Breast epithelium (tissue), 4 donors: ENCODE results near the gene MYL7. TPM values are rescaled to one million over a fixed set of nuclear protein-coding genes. Genes with fewer than 3 reads are reported as not detected.

ENCODE experiments used
- DNase-seq, 2 donors: peaks; one replicate each; pipeline ENCODE4 v3.0.0-alpha.2; 2019; ENCODE audit warnings: low spot score in 2 of 2
- H3K27ac ChIP-seq, 2 donors: fragments of 200-600 bp; sonication (generic) in 1 of 2; one replicate each; pipeline ENCODE4 v1.5.1; 2016 to 2019; ENCODE audit warnings: mild to moderate bottlenecking in 1 of 2
- H3K27me3 ChIP-seq, 2 donors: fragments of 200-600 bp; sonication (generic) in 1 of 2; one replicate each; pipeline versions ENCODE4 v1.5.1 to v1.6.0; 2017 to 2019; ENCODE audit warnings: control low read depth in 1 of 2, mild to moderate bottlenecking in 1 of 2
- H3K36me3 ChIP-seq: fragments of 200-600 bp; one replicate; pipeline ENCODE4 v1.5.1; 2019
- H3K4me1 ChIP-seq, 2 donors: fragments of 200-600 bp; sonication (generic); one replicate each; pipeline ENCODE4 v1.5.1; 2016 to 2019; ENCODE audit warnings: control low read depth in 1 of 2
- H3K4me3 ChIP-seq, 3 donors: fragments of 200-600 bp; sonication (generic); 1 replicate in 2 of 3; 2 replicates in 1 of 3; pipeline ENCODE4 v1.5.1; 2016 to 2019; ENCODE audit warnings: mild to moderate bottlenecking in 3 of 3, moderate library complexity in 2 of 3
- H3K9me3 ChIP-seq, 2 donors: fragments of 200-600 bp; sonication (generic) in 1 of 2; one replicate each; pipeline ENCODE4 v1.5.1; 2016 to 2019; ENCODE audit warnings: control low read depth in 1 of 2
- CTCF ChIP-seq, 3 donors: fragments of 450-650 bp; IDR thresholded peaks; one replicate each; pipeline ENCODE4 v1.5.1; 2016 to 2017; ENCODE audit warnings: antibody characterized with exemption in 3 of 3, mild to moderate bottlenecking in 3 of 3, moderate library complexity in 3 of 3
- POLR2A ChIP-seq: fragments of 450-650 bp; IDR thresholded peaks from one replicate; pipeline ENCODE4 v1.6.1; 2016; ENCODE audit warnings: antibody characterized with exemption, mild to moderate bottlenecking, moderate library complexity
- POLR2AphosphoS5 ChIP-seq, 3 donors: sonication (generic); formaldehyde crosslinking; IDR thresholded peaks; one replicate each; pipeline ENCODE4 v1.6.1; 2017; ENCODE audit warnings: antibody characterized with exemption in 3 of 3
- intact Hi-C: fragments of 100-400 bp; cut with DNase I; formaldehyde crosslinking; loops from one replicate; pipeline ENCODE4 v1.15.1; 2023; ENCODE audit warnings: low total_unique reads
- total RNA-seq, 3 donors: library from RNA; depleted of rRNA; stranded (reverse); fragments of >200 nt; gene quantifications; one replicate each; pipeline ENCODE4 v1.1.0, GENCODE V29; 2016

MYL7 gene
- total RNA-seq, 3 donors from 2014 or later, result 0.73 TPM; not detected in 2

- H3K4me1 ChIP-seq, result no peaks in the 10 kb centered on the region
- no peaks in the 10 kb centered on the region for H3K9me3 ChIP-seq
- H3K27me3 ChIP-seq, result no peaks in the 10 kb centered on the region
- H3K4me3 ChIP-seq, result no peak overlapping the region
- DNase-seq, result peak in 1 of 2 donors; percentile 46
- TF ChIP-seq POLR2A (no peak), CTCF (IDR thresholded peaks at IDR 0.05) (no peak), POLR2AphosphoS5 (IDR thresholded peaks at IDR 0.05) (no peak)
- H3K36me3 ChIP-seq, result no peaks in the 10 kb centered on the region
- intact Hi-C loops, result no loop called here
- H3K27ac ChIP-seq, result no peak overlapping the region
Observed at GRCh38 chr7:44151956-44152355, 10.8 kb upstream of the MYL7 start.

GRCh38 chr7:44150966-44151941 is 10.1 kb upstream of the MYL7 start:
- intact Hi-C loops, result no loop called here
- peaks cover 0 to under 1% of the 10 kb centered on the region in 2 donors for H3K27me3 ChIP-seq
- peaks cover 0 to under 1% of the 10 kb centered on the region in 2 donors for H3K4me1 ChIP-seq
- TF ChIP-seq POLR2AphosphoS5 (IDR thresholded peaks at IDR 0.05), result no peak
- TF ChIP-seq POLR2A, result no peak
- no peak for TF ChIP-seq CTCF (IDR thresholded peaks at IDR 0.05)
- no peaks in the 10 kb centered on the region for H3K36me3 ChIP-seq
- no peaks in the 10 kb centered on the region for H3K9me3 ChIP-seq
- DNase-seq, result no peak
- H3K27ac ChIP-seq, result no peak overlapping the region
- no peak overlapping the region for H3K4me3 ChIP-seq

- no peak for DNase-seq
- Histone ChIP-seq H3K36me3 (no peaks in the 10 kb centered on the region), H3K4me3 (no peak overlapping the region), H3K27ac (no peak overlapping the region), H3K4me1 (peaks cover 0 to 5% of the 10 kb centered on the region in 2 donors), H3K9me3 (no peaks in the 10 kb centered on the region), H3K27me3 (peaks cover 0 to 9% of the 10 kb centered on the region in 2 donors)
- TF ChIP-seq POLR2AphosphoS5 (IDR thresholded peaks at IDR 0.05) (no peak), POLR2A (no peak), CTCF (IDR thresholded peaks at IDR 0.05) (no peak)
- intact Hi-C loops, result no loop called here
Observed at GRCh38 chr7:44150466-44150832, 9.3 kb upstream of the MYL7 start.

- no peak for DNase-seq
- no peak for TF ChIP-seq POLR2AphosphoS5 (IDR thresholded peaks at IDR 0.05)
- no peak for TF ChIP-seq POLR2A
- no peak for TF ChIP-seq CTCF (IDR thresholded peaks at IDR 0.05)
- Histone ChIP-seq H3K9me3 (no peaks in the 10 kb centered on the region), H3K27ac (no peak overlapping the region), H3K4me3 (no peak overlapping the region), H3K4me1 (peaks cover 0 to 5% of the 10 kb centered on the region in 2 donors), H3K36me3 (no peaks in the 10 kb centered on the region), H3K27me3 (peaks cover 0 to 11% of the 10 kb centered on the region in 2 donors)
- intact Hi-C loops, result no loop called here
Observed at GRCh38 chr7:44149571-44150465, 8.7 kb upstream of the MYL7 start.
